ENCODE data around the gene CERCAM.
"Not testable (repeated sequence)": the region's sequence is repeated elsewhere in the genome, so short reads cannot be mapped to it uniquely, and the experiment has no call there.

DNA sequence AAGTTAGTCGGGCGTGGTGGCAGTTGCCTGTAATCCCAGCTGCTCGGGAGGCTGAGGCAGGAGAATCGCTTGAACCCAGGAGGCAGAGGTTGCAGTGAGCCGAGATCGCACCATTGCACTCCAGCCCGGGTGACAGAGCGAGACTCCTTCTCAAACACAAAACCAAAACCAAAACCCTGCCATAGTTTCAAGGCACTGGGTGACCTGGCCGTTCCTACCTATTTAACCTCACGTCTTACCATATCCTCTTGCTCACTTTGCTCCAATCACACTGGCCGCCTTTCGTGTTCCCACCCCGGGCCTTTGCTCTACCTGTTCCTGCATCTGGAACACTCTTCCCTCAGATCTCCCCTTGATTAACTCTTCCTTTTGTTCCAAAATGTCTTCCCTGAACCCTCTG is 6.9 kb upstream of the CERCAM start:
- TF ChIP-seq EZH2phosphoT487 (IDR thresholded peaks at IDR 0.05; ENCODE audit: low read length); EZH2 (optimal IDR thresholded peaks at IDR 0.05; ENCODE audit: low read depth, low read length): not testable (repeated sequence)
- TF ChIP-seq, protein P1, sequence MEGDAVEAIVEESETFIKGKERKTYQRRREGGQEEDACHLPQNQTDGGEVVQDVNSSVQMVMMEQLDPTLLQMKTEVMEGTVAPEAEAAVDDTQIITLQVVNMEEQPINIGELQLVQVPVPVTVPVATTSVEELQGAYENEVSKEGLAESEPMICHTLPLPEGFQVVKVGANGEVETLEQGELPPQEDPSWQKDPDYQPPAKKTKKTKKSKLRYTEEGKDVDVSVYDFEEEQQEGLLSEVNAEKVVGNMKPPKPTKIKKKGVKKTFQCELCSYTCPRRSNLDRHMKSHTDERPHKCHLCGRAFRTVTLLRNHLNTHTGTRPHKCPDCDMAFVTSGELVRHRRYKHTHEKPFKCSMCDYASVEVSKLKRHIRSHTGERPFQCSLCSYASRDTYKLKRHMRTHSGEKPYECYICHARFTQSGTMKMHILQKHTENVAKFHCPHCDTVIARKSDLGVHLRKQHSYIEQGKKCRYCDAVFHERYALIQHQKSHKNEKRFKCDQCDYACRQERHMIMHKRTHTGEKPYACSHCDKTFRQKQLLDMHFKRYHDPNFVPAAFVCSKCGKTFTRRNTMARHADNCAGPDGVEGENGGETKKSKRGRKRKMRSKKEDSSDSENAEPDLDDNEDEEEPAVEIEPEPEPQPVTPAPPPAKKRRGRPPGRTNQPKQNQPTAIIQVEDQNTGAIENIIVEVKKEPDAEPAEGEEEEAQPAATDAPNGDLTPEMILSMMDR (IDR thresholded peaks at IDR 0.05; ENCODE audit: low read length), result not testable (repeated sequence)

Data from MM.1S (cell line).